ENCODE results near the gene C4B.

The C4B gene

DNA sequence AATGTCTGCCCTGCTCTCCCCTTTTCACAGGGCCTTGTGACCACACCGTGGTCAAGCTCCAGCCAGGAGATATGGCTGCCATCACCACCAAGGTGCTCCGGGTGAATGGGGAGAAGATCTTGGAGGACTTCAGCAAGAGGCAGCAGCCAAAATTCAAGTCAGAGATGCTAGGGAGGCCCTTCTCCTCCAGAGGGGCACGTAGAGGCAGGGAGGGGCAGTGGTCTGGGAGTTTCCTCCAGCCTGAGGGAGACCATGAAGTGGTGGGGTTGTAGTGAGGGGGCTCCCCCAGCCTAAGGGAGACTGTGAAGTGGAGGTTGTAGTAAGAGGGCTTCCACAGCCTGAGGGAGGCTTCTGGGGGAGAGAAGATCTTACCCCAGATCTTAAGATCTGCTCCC is 46.7 kb upstream of the C4B start:
- ATAC-seq (ENCODE audit: insufficient read depth, low read depth) (no peak), DNase-seq (no peak)
- Histone ChIP-seq H3K36me3 (ENCODE audit: insufficient read depth, low read length) (peaks cover 76% of the 10 kb centered on the region), H3K27me3 (ENCODE audit: insufficient read depth, low read length, poor library complexity) (no peaks in the 10 kb centered on the region), H3K79me2 (ENCODE audit: insufficient read depth, low read length) (peaks cover 30% of the 10 kb centered on the region), H3K4me1 (ENCODE audit: insufficient read depth, low read length) (peaks cover 31% of the 10 kb centered on the region), H4K20me1 (ENCODE audit: insufficient read depth, low read length) (peaks cover 6% of the 10 kb centered on the region; the same call in 1 of the 2 replicates), H3K27ac (ENCODE audit: low read length) (no peak overlapping the region), H3K4me2 (ENCODE audit: insufficient read depth, low read length) (no peak overlapping the region), H3K9me3 (ENCODE audit: insufficient read depth, low read length, severe bottlenecking) (no peaks in the 10 kb centered on the region), H3K4me3 (ENCODE audit: low read depth in 1 of 2, low read length in 2 of 2) (no peak overlapping the region), H2AFZ (ENCODE audit: low read depth, low read length) (no peak overlapping the region), H3K9ac (ENCODE audit: low read depth, low read length) (no peak overlapping the region)
- TF ChIP-seq, protein P1, sequence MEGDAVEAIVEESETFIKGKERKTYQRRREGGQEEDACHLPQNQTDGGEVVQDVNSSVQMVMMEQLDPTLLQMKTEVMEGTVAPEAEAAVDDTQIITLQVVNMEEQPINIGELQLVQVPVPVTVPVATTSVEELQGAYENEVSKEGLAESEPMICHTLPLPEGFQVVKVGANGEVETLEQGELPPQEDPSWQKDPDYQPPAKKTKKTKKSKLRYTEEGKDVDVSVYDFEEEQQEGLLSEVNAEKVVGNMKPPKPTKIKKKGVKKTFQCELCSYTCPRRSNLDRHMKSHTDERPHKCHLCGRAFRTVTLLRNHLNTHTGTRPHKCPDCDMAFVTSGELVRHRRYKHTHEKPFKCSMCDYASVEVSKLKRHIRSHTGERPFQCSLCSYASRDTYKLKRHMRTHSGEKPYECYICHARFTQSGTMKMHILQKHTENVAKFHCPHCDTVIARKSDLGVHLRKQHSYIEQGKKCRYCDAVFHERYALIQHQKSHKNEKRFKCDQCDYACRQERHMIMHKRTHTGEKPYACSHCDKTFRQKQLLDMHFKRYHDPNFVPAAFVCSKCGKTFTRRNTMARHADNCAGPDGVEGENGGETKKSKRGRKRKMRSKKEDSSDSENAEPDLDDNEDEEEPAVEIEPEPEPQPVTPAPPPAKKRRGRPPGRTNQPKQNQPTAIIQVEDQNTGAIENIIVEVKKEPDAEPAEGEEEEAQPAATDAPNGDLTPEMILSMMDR (IDR thresholded peaks at IDR 0.05; ENCODE audit: borderline replicate concordance, extremely low read depth, low read length, poor library complexity, severe bottlenecking), result no peak
- no peak for TF ChIP-seq EZH2 (IDR thresholded peaks at IDR 0.05; ENCODE audit: borderline replicate concordance, low read depth, low read length, severe bottlenecking)

DNA sequence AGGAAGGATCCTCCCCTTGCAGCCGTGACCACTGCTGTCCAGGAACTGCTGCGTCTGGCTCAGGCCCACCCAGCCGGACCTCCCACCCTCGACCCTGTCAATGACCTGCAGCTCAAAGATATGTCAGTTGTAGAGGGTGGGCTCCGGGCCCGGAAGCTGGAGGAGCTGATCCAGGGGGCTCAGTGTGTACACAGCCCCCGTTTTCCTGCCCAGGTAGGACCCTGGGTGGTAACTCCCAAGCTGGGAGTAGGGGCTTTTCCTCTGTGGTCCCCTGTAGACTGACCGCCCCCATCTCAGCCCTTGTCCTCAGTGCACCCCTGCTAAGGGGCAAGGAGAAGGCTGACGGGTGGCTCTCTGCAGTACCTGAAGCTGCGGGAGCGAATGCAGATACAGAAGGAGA is 46.3 kb upstream of the C4B start:
- Histone ChIP-seq H3K9me3 (ENCODE audit: insufficient read depth, low read length, severe bottlenecking) (no peaks in the 10 kb centered on the region), H4K20me1 (ENCODE audit: insufficient read depth, low read length) (peaks cover 6% of the 10 kb centered on the region; the same call in 1 of the 2 replicates), H3K79me2 (ENCODE audit: insufficient read depth, low read length) (peaks cover 34% of the 10 kb centered on the region), H3K27me3 (ENCODE audit: insufficient read depth, low read length, poor library complexity) (no peaks in the 10 kb centered on the region), H3K4me3 (ENCODE audit: low read depth in 1 of 2, low read length in 2 of 2) (no peak overlapping the region), H3K4me1 (ENCODE audit: insufficient read depth, low read length) (peaks cover 35% of the 10 kb centered on the region), H3K27ac (ENCODE audit: low read length) (no peak overlapping the region), H3K9ac (ENCODE audit: low read depth, low read length) (no peak overlapping the region), H2AFZ (ENCODE audit: low read depth, low read length) (no peak overlapping the region), H3K4me2 (ENCODE audit: insufficient read depth, low read length) (no peak overlapping the region), H3K36me3 (ENCODE audit: insufficient read depth, low read length) (peaks cover 72% of the 10 kb centered on the region)
- DNase-seq (no peak), ATAC-seq (ENCODE audit: insufficient read depth, low read depth) (no peak)
- TF ChIP-seq, protein P1 (IDR thresholded peaks at IDR 0.05; ENCODE audit: borderline replicate concordance, extremely low read depth, low read length, poor library complexity, severe bottlenecking), result no peak
- TF ChIP-seq EZH2 (IDR thresholded peaks at IDR 0.05; ENCODE audit: borderline replicate concordance, low read depth, low read length, severe bottlenecking), result no peak

DNA sequence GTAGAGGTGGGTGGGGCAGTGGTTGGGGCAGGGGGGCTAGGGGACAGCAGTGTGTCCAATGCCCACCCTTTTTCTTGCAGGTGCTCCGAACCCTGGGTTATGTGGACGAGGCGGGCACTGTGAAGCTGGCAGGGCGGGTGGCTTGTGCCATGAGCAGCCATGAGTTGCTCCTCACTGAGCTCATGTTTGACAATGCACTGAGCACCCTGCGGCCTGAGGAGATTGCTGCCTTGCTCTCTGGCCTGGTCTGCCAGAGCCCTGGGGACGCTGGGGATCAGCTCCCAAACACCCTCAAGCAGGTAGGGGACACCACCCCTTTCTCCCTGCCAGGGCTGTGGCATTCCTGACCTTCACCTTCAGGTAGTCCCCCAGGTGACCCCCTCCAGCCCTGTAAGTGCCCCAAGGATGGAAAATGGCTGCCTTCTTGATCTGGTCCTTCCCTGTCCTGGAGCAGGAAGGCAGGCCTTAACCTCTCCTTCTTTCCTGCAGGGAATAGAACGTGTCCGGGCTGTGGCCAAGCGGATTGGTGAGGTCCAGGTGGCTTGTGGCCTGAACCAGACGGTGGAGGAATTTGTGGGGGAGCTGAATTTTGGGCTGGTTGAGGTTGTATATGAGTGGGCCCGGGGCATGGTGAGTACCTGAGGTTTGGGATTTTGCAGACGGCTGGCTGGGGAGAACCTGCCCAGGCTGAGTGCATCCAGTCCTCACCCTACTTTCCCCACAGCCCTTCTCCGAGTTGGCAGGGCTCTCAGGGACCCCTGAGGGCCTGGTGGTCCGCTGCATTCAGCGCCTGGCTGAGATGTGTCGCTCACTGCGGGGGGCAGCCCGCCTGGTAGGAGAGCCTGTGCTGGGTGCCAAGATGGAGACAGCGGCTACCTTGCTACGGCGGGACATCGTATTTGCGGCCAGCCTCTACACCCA is 45.5 kb upstream of the C4B start:
- Histone ChIP-seq H3K9ac (ENCODE audit: low read depth, low read length) (no peak overlapping the region), H3K79me2 (ENCODE audit: insufficient read depth, low read length) (peaks cover 41% of the 10 kb centered on the region), H3K9me3 (ENCODE audit: insufficient read depth, low read length, severe bottlenecking) (no peaks in the 10 kb centered on the region), H3K36me3 (ENCODE audit: insufficient read depth, low read length) (peaks cover 65% of the 10 kb centered on the region), H2AFZ (ENCODE audit: low read depth, low read length) (no peak overlapping the region), H4K20me1 (ENCODE audit: insufficient read depth, low read length) (peaks cover 6% of the 10 kb centered on the region; the same call in 1 of the 2 replicates), H3K4me3 (ENCODE audit: low read depth in 1 of 2, low read length in 2 of 2) (no peak overlapping the region), H3K27me3 (ENCODE audit: insufficient read depth, low read length, poor library complexity) (no peaks in the 10 kb centered on the region), H3K4me1 (ENCODE audit: insufficient read depth, low read length) (peaks cover 41% of the 10 kb centered on the region), H3K27ac (ENCODE audit: low read length) (no peak overlapping the region), H3K4me2 (ENCODE audit: insufficient read depth, low read length) (no peak overlapping the region)
- no peak for TF ChIP-seq EZH2 (IDR thresholded peaks at IDR 0.05; ENCODE audit: borderline replicate concordance, low read depth, low read length, severe bottlenecking)
- TF ChIP-seq, protein P1 (IDR thresholded peaks at IDR 0.05; ENCODE audit: borderline replicate concordance, extremely low read depth, low read length, poor library complexity, severe bottlenecking), result no peak
- ATAC-seq (ENCODE audit: insufficient read depth, low read depth) (no peak), DNase-seq (no peak)
